Lower leg skin (tissue), 4 donors: ENCODE results near the gene PTGFRN. TPM values are rescaled to one million over a fixed set of nuclear protein-coding genes. Genes with fewer than 3 reads are reported as not detected.
"Not testable (repeated sequence)": the region's sequence is repeated elsewhere in the genome, so short reads cannot be mapped to it uniquely, and the experiment has no call there.

Experiments used
- DNase-seq, 2 donors: peaks; one replicate each; pipeline ENCODE4 v3.0.0-alpha.2; 2019; ENCODE audit warnings: low spot score in 2 of 2
- H3K4me3 ChIP-seq: fragments of 200-600 bp; sonication (generic); 2 replicates; pipeline ENCODE4 v1.5.1; 2017; ENCODE audit warnings: mild to moderate bottlenecking, low read depth; ENCODE audit not compliant: poor library complexity, severe bottlenecking
- CTCF ChIP-seq, 3 donors: fragments of 450-650 bp; IDR thresholded peaks; one replicate each; pipeline ENCODE4 v1.5.1; 2016; ENCODE audit warnings: antibody characterized with exemption in 3 of 3, mild to moderate bottlenecking in 3 of 3, moderate library complexity in 2 of 3
- POLR2A ChIP-seq, 2 donors: fragments of 450-650 bp; IDR thresholded peaks; one replicate each; pipeline ENCODE4 v1.6.1; 2016 to 2017; ENCODE audit warnings: antibody characterized with exemption in 2 of 2, mild to moderate bottlenecking in 1 of 2, moderate library complexity in 1 of 2
- WGBS, 2 donors: methylation state at CpG; one replicate each; pipeline ENCODE4 v1.1.5; 2018; 5-methylcytosine and 5-hydroxymethylcytosine counted together
- intact Hi-C: fragments of 100-400 bp; cut with DNase I; formaldehyde crosslinking; loops from one replicate; pipeline ENCODE4 v1.15.0; 2023; ENCODE audit warnings: low total_unique reads
- total RNA-seq, 4 donors: library from RNA; depleted of rRNA; stranded (reverse); fragments of >200 nt; gene quantifications; one replicate each; pipeline ENCODE4 v1.1.0, GENCODE V29; 2016

The PTGFRN gene
- total RNA-seq, 4 donors from 2014 or later = 58.0 to 92.4 (median 84.5) TPM

GRCh38 chr1:116931016-116931918 lies 21.6 kb downstream of the PTGFRN start:
- no peak overlapping the region for H3K4me3 ChIP-seq
- WGBS, 2 donors = 83 to 85% methylated on average over 7 of the region's 7 CpGs
- intact Hi-C loops = no loop called here
- TF ChIP-seq POLR2A (IDR thresholded peaks at IDR 0.05) = no peak
- TF ChIP-seq CTCF (IDR thresholded peaks at IDR 0.05) = no peak
- DNase-seq = no peak

GRCh38 chr1:116933606-116934515 lies 24.1 kb downstream of the PTGFRN start:
- H3K4me3 ChIP-seq = no peak overlapping the region
- DNase-seq = no peak
- TF ChIP-seq CTCF (IDR thresholded peaks at IDR 0.05) = no peak
- TF ChIP-seq POLR2A (IDR thresholded peaks at IDR 0.05) = no peak
- 84 to 86% methylated on average over 3 of the region's 3 CpGs for WGBS, 2 donors
- intact Hi-C loops = no loop called here

- DNase-seq = no peak
- no peak overlapping the region for H3K4me3 ChIP-seq
- 49 to 52% methylated on average over 3 of the region's 3 CpGs for WGBS, 2 donors
- intact Hi-C loops = no loop called here
- TF ChIP-seq POLR2A (IDR thresholded peaks at IDR 0.05) = no peak
- no peak for TF ChIP-seq CTCF (IDR thresholded peaks at IDR 0.05)
Observed at GRCh38 chr1:116934586-116935207, 25.0 kb downstream of the PTGFRN start.

GRCh38 chr1:116938216-116938615 lies 28.5 kb downstream of the PTGFRN start:
- 96% methylated on average over 11 of the region's 11 CpGs for WGBS, 2 donors
- H3K4me3 ChIP-seq = no peak overlapping the region
- TF ChIP-seq POLR2A (IDR thresholded peaks at IDR 0.05) (no peak), CTCF (IDR thresholded peaks at IDR 0.05) (no peak)
- intact Hi-C loops = no loop called here
- no peak for DNase-seq

- peak in 1 of 2 donors; percentile 58 for DNase-seq
- intact Hi-C loops, H3K4me3 ChIP-seq: not testable (repeated sequence)
- 55 to 62% methylated on average over 6 of the region's 6 CpGs for WGBS, 2 donors
Observed at GRCh38 chr1:116939780-116940543, 30.2 kb downstream of the PTGFRN start.
